Esophagus squamous epithelium (tissue), 5 donors: Measurements from ENCODE around the gene CDKN2D. TPM values are rescaled to one million over a fixed set of nuclear protein-coding genes. Genes with fewer than 3 reads are reported as not detected.

Experiments
- DNase-seq: peaks from one replicate; lab custom pipeline; 2025; lab: John Stamatoyannopoulos, UW
- H3K27ac ChIP-seq, 4 donors: fragments of 200-600 bp; sonication (generic); one replicate each; pipeline ENCODE4 v1.5.1; 2016 to 2019; ENCODE audit warnings: mild to moderate bottlenecking in 1 of 4
- H3K27me3 ChIP-seq, 4 donors: fragments of 200-600 bp; sonication (generic); 1 replicate in 3 of 4; 2 replicates in 1 of 4; pipeline versions ENCODE4 v1.5.1 to v1.6.0; 2017 to 2021; ENCODE audit warnings: antibody characterized with exemption in 1 of 4
- H3K36me3 ChIP-seq, 3 donors: fragments of 200-600 bp; sonication (generic); one replicate each; pipeline ENCODE4 v1.5.1; 2016 to 2019
- H3K4me1 ChIP-seq, 3 donors: fragments of 200-600 bp; sonication (generic); one replicate each; pipeline ENCODE4 v1.5.1; 2017 to 2019
- H3K4me3 ChIP-seq, 4 donors: fragments of 200-600 bp; sonication (generic); 1 replicate in 3 of 4; 2 replicates in 1 of 4; pipeline ENCODE4 v1.5.1; 2016 to 2019; ENCODE audit warnings: mild to moderate bottlenecking in 2 of 4, moderate library complexity in 1 of 4
- H3K9me3 ChIP-seq, 3 donors: fragments of 200-600 bp; sonication (generic); one replicate each; pipeline ENCODE4 v1.5.1; 2016 to 2019
- CTCF ChIP-seq, 6 experiments: fragments of 450-650 bp in 4 of 6; fragments of 200-600 bp in 2 of 6; sonication (generic) in 2 of 6; IDR thresholded peaks; one replicate each; pipeline ENCODE4 v1.5.1; 2016 to 2019; ENCODE audit warnings: antibody characterized with exemption in 6 of 6, mild to moderate bottlenecking in 4 of 6, moderate library complexity in 4 of 6
- POLR2A ChIP-seq, 4 donors: fragments of 450-650 bp; IDR thresholded peaks; one replicate each; pipeline ENCODE4 v1.6.1; 2017; ENCODE audit warnings: antibody characterized with exemption in 4 of 4, mild to moderate bottlenecking in 4 of 4, moderate library complexity in 3 of 4
- WGBS, 2 donors: methylation state at CpG; one replicate each; pipeline ENCODE4 v1.1.5; 2018; 5-methylcytosine and 5-hydroxymethylcytosine counted together
- intact Hi-C: fragments of 100-400 bp; cut with DNase I; formaldehyde crosslinking; loops from one replicate; pipeline ENCODE4 v1.15.0; 2022
- total RNA-seq, 4 donors: library from RNA; depleted of rRNA; stranded (reverse); fragments of >200 nt; gene quantifications; one replicate each; pipeline ENCODE4 v1.1.0, GENCODE V29; 2016
- donor health status: DM: yes; HTN: yes; CAD: no.

CDKN2D gene
- total RNA-seq, 4 donors from 2014 or later: 5.1 to 14.4 (median 6.2) TPM

GRCh38 chr19:10565567-10566407 lies 3.0 kb downstream of the CDKN2D start, which contains the start of gene KRI1:
TSS of gene KRI1 (minus strand) at chr19:10566010. CDS start at chr19:10565999, 11 bp downstream.
- peak within 1 kb of the TSS; percentile 88 to 97 (median 92) for H3K4me3 ChIP-seq
- WGBS, 2 donors: 1% methylated on average over 13 to 20 of the region's 94 CpGs
- peaks cover 33 to 56% (median 34%) of the 10 kb centered on the region in 3 donors for H3K4me1 ChIP-seq
- H3K27ac ChIP-seq: peak within 1 kb of the TSS; percentile 88 to 97 (median 93)
- no peaks in the 10 kb centered on the region for H3K27me3 ChIP-seq
- no peaks in the 10 kb centered on the region for H3K9me3 ChIP-seq
- DNase-seq: peak; percentile 93
- intact Hi-C loops: loop anchor here (5.0 kb wide), 1 partner anchor 63 kb away; the partner anchor contains the start of gene KEAP1
- H3K36me3 ChIP-seq: peaks cover 0 to 30% (median 10%) of the 10 kb centered on the region in 3 donors
- TF ChIP-seq POLR2A (IDR thresholded peaks at IDR 0.05) (peak in 3 of 4 donors; percentile 64 to 94 (median 65)), CTCF (IDR thresholded peaks at IDR 0.05) (peak in 5 of 6 experiments; percentile 17 to 77 (median 60))

GRCh38 chr19:10565028-10565566 lies 3.7 kb downstream of the CDKN2D start:
- 3 to 10% methylated on average over 9 to 10 of the region's 10 CpGs for WGBS, 2 donors

GRCh38 chr19:10562609-10563008 lies 6.2 kb downstream of the CDKN2D start:
- DNase-seq: no peak
- Histone ChIP-seq H3K36me3 (peaks cover 15 to 62% (median 40%) of the 10 kb centered on the region in 3 donors), H3K4me1 (peaks cover 22 to 35% (median 24%) of the 10 kb centered on the region in 3 donors), H3K9me3 (no peaks in the 10 kb centered on the region), H3K4me3 (no peak overlapping the region), H3K27me3 (no peaks in the 10 kb centered on the region), H3K27ac (no peak overlapping the region)
- WGBS, 2 donors: 82% methylated on average over 5 of the region's 5 CpGs
- TF ChIP-seq CTCF (IDR thresholded peaks at IDR 0.05) (no peak), POLR2A (IDR thresholded peaks at IDR 0.05) (no peak)
- intact Hi-C loops: no loop called here

More at GRCh38 chr19:10565028-10565566, 3.7 kb downstream of the CDKN2D start:
- Histone ChIP-seq H3K4me1 (peaks cover 33 to 55% (median 34%) of the 10 kb centered on the region in 3 donors), H3K36me3 (peaks cover 3 to 37% (median 17%) of the 10 kb centered on the region in 3 donors), H3K27ac (peak overlapping the region; percentile 88 to 97 (median 93)), H3K4me3 (peak overlapping the region; percentile 88 to 97 (median 92)), H3K9me3 (no peaks in the 10 kb centered on the region), H3K27me3 (no peaks in the 10 kb centered on the region)
- no peak for DNase-seq
- intact Hi-C loops: loop anchor here (5.0 kb wide), 1 partner anchor 63 kb away; the partner anchor contains the start of gene KEAP1
- TF ChIP-seq CTCF (IDR thresholded peaks at IDR 0.05): peak in 1 of 6 experiments; percentile 11
- TF ChIP-seq POLR2A (IDR thresholded peaks at IDR 0.05): no peak

GRCh38 chr19:10560154-10560553 lies 8.6 kb downstream of the CDKN2D start:
- H3K4me3 ChIP-seq: no peak overlapping the region
- no peak for DNase-seq
- H3K4me1 ChIP-seq: peaks cover 17 to 39% (median 17%) of the 10 kb centered on the region in 3 donors
- H3K27me3 ChIP-seq: no peaks in the 10 kb centered on the region
- peaks cover 17 to 86% (median 45%) of the 10 kb centered on the region in 3 donors for H3K36me3 ChIP-seq
- TF ChIP-seq POLR2A (IDR thresholded peaks at IDR 0.05): no peak
- no peak for TF ChIP-seq CTCF (IDR thresholded peaks at IDR 0.05)
- H3K9me3 ChIP-seq: no peaks in the 10 kb centered on the region
- intact Hi-C loops: no loop called here
- 92 to 96% methylated on average over 6 to 7 of the region's 7 CpGs for WGBS, 2 donors
- no peak overlapping the region for H3K27ac ChIP-seq
